Adipocyte (in vitro differentiated cells): ENCODE data around the gene SPOCK3.
A peak's percentile ranks its signal among the peaks of the same experiment; 100 is the strongest.
"Not testable (repeated sequence)": the region's sequence is repeated elsewhere in the genome, so short reads cannot be mapped to it uniquely, and the experiment has no call there.

ENCODE experiments used
- DNase-seq: peaks from one replicate; pipeline ENCODE4 v3.0.0-alpha.2; 2015; ENCODE audit warnings: low read depth
- H3K27me3 ChIP-seq: replicated peaks from 2 replicates; pipeline ENCODE4 v1.7.0; 2013; ENCODE audit warnings: mild to moderate bottlenecking, low read length, moderate library complexity; ENCODE audit not compliant: control insufficient read depth, insufficient read depth
- H3K36me3 ChIP-seq: 2 replicates; pipeline ENCODE4 v1.7.0; 2013; ENCODE audit warnings: low read length, mild to moderate bottlenecking, moderate library complexity; ENCODE audit not compliant: control insufficient read depth, insufficient read depth, severe bottlenecking
- H3K4me1 ChIP-seq: 2 replicates; pipeline ENCODE4 v1.7.0; 2013; ENCODE audit warnings: mild to moderate bottlenecking, low read length, moderate library complexity; ENCODE audit not compliant: control insufficient read depth, insufficient read depth
- H3K4me3 ChIP-seq: 2 replicates; pipeline ENCODE4 v1.7.0; 2013; ENCODE audit warnings: mild to moderate bottlenecking, low read length, moderate library complexity
- H3K9ac ChIP-seq: 2 replicates; pipeline ENCODE4 v1.7.0; 2013; ENCODE audit warnings: mild to moderate bottlenecking, low read length, moderate library complexity
- H3K9me3 ChIP-seq: 2 replicates; pipeline ENCODE4 v1.7.0; 2013; ENCODE audit warnings: mild to moderate bottlenecking, low read length, moderate library complexity; ENCODE audit not compliant: control insufficient read depth

Gene SPOCK3

DNA sequence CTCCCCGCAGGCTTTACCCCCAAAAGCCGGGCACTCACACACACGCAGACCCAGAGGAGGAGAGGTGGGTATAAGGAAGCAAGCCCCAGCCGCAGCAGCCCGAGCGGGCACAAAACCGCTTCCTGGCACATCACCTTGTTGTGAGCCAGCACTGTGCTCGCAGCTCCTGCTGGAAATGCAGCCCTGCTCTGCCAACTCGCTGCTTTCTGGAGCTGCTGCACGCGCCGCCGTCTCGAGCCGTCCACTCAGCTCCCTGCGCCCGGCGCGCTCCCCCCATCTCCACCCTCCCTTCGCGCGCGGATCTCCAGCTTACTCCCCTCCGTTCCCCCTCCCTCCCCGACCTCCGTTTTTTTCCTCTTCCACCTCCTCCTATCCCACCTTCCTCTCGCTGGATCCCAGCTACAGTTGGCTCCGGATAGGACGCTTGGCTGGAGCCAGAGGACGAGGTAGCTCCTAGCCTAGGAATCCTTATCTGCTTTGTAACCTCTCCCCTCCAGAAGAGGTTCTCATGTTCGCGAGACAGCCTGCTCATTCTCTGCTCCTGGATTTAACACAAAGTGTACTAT lies at the start of gene SPOCK3:
Gene SPOCK3, minus strand, starts transcription at position 179 of the 566 bp plus-strand sequence.
- Histone ChIP-seq H3K9me3 (no peaks in the 10 kb centered on the region), H3K36me3 (no peaks in the 10 kb centered on the region), H3K9ac (no peak within 1 kb of the TSS), H3K27me3 (peaks cover 46% of the 10 kb centered on the region), H3K4me1 (no peaks in the 10 kb centered on the region), H3K4me3 (peak within 1 kb of the TSS; percentile 67)
- DNase-seq = peak; percentile 79

DNA sequence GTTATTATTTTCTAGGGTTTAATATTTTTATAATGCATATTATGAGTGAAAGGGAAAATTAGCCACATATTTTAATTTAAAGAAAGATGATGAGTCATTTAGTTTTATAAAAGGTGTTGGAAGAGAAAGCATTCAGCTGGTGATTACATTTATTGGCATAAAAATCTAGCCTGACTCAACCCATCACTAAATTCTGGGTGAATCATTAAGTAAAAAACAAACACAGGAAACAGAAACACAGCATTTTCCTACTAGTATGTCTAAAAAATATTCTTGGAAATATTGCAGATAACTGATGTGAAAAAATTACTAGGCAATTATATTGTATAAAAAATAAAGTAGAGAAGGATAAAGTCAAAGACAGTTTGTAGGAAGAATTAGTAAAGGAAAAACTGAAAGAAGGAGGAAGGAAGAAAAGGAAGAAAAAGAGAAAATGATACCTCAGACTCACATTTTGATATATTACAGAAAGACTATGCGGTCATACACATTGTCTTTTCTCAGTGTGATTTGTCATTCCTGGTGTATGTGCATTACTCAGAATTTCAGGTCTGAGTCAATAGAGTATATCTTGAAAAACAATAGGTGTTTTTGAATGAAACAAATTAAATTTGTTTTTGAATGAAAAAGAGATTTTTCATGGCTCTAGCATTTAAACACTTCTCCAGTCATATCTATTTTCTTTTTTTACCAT lies 48.0 kb upstream of the SPOCK3 start:
- H3K36me3 ChIP-seq = no peaks in the 10 kb centered on the region
- peak; percentile 34 for DNase-seq
- no peaks in the 10 kb centered on the region for H3K27me3 ChIP-seq
- H3K9me3 ChIP-seq = no peaks in the 10 kb centered on the region
- no peaks in the 10 kb centered on the region for H3K4me1 ChIP-seq
- H3K4me3 ChIP-seq = no peak overlapping the region
- H3K9ac ChIP-seq = no peak overlapping the region

DNA sequence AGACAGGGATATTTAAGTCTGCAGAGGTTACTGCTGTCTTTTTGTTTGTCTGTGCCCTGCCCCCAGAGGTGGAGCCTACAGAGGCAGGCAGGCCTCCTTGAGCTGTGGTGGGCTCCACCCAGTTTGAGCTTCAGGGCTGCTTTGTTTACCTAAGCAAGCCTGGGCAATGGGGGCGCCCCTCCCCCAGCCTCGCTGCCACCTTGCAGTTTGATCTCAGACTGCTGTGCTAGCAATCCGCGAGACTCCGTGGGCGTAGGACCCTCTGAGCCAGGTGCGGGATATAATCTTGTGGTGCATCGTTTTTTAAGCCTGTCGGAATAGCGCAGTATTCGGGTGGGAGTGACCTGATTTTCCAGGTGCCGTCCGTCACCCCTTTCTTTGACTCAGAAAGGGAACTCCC lies 47.3 kb upstream of the SPOCK3 start:
- DNase-seq, H3K27me3 ChIP-seq, H3K4me3 ChIP-seq, H3K9ac ChIP-seq, H3K4me1 ChIP-seq, H3K36me3 ChIP-seq, H3K9me3 ChIP-seq: not testable (repeated sequence)

DNA sequence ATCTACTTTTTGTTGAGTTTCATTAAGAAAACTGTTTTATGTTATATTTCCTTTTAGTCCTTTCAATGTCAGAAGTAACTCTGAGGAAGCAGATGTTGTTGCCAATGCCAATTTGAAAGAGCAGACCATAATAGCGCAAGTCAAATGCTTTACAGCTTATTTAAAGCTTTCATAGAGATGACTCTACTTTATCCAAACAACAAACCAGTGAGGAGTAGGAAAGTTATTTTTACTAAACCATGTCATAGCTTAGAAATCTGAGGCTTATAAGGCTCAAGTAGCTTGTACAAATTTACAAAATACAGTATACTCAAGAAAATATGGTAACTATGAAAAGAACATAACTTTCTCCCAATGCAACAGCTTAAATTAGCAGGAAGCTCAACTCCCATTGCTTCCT lies 40.1 kb upstream of the SPOCK3 start:
- H3K4me1 ChIP-seq = no peaks in the 10 kb centered on the region
- H3K36me3 ChIP-seq = no peaks in the 10 kb centered on the region
- H3K4me3 ChIP-seq = no peak overlapping the region
- H3K9ac ChIP-seq = no peak overlapping the region
- peak; percentile 75 for DNase-seq
- no peaks in the 10 kb centered on the region for H3K27me3 ChIP-seq
- H3K9me3 ChIP-seq = no peaks in the 10 kb centered on the region

DNA sequence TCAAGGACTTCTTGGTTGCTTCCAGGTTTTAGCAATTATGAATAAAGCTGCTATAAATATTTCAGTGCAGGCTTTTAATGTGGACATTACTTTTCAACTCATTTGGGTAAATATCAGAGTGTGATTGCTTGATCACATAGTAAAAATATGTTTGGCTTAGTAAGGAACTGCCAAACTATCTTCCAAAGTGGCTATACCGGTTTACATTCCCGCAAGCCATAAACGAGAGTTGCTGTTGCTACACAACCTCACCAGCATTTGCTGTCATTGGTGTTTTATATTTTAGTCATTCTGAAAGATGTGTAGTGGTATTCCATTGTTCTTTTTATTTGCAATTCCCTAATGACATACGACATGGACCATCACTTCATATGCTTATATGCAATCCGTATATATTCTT lies 30.9 kb upstream of the SPOCK3 start:
- Histone ChIP-seq H3K36me3 (no peaks in the 10 kb centered on the region), H3K4me1 (no peaks in the 10 kb centered on the region), H3K9me3 (no peaks in the 10 kb centered on the region), H3K9ac (no peak overlapping the region), H3K4me3 (no peak overlapping the region), H3K27me3 (no peaks in the 10 kb centered on the region)
- DNase-seq = no peak

DNA sequence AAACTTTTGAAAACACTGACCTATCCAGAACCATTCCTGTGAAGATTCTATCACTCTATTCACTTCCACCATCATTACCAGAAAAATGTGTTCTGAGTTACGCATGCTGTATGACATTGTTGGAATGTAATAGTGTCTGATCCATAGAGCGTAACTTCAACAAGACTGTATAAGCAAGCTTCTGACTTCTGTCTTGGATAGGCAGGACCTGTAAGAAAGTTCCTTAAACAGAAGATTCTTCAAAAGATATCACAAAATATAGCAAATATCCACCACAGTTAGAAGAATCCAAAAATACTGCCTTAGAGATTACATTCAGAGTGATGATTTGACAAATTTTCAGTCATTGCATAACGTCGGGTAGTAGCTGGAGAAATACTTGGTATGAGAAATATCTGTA lies 14.0 kb upstream of the SPOCK3 start:
- Histone ChIP-seq H3K4me3 (no peak overlapping the region), H3K36me3 (no peaks in the 10 kb centered on the region), H3K9ac (no peak overlapping the region), H3K9me3 (no peaks in the 10 kb centered on the region), H3K4me1 (no peaks in the 10 kb centered on the region), H3K27me3 (no peaks in the 10 kb centered on the region)
- DNase-seq = peak; percentile 6

DNA sequence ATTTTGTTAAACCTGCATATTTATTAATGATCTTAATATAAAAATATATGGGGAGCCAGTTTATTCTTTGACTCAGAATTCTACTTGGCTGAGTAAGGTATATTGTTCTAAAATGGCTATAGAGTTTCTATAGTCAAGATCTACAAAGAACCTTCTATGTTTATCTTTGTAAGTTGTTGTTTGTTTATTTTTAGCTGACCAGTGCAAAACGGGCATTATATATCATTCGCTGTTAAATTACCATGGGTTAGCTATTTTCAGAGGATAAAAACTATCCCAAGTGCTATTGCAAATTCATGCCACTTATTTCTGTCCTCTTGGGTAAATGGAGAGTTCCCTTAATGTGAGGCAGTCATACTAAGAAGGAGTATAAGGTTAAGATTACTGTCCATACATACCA lies 5.3 kb upstream of the SPOCK3 start:
- H3K9ac ChIP-seq = no peak overlapping the region

DNA sequence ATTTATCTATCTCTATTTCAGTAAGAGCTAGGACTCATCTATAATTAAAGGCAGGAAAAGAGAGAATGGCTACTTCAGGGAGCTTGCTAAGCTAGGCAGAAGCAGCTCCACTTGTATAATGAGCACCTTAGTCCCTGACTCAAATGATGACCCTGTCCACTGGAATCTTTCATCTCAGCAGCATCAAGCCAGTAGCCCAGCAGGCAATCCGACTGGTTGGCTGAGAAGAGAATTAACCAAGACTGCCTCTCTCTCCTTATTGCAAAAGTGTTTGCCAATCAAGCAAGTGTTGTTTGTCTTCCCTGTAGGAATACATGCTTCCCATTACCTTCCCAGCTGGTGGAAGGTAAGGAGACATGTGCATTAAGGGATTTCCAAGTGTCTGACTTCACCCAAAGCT lies 3.9 kb upstream of the SPOCK3 start:
- H3K9me3 ChIP-seq = no peaks in the 10 kb centered on the region
- no peak overlapping the region for H3K9ac ChIP-seq
- H3K4me3 ChIP-seq = no peak overlapping the region
- no peaks in the 10 kb centered on the region for H3K36me3 ChIP-seq
- H3K27me3 ChIP-seq = peaks cover 37% of the 10 kb centered on the region
- DNase-seq = no peak
- H3K4me1 ChIP-seq = no peaks in the 10 kb centered on the region

More for the DNA sequence above, 5.3 kb upstream of the SPOCK3 start:
- peaks cover 26% of the 10 kb centered on the region for H3K27me3 ChIP-seq
- H3K4me3 ChIP-seq = no peak overlapping the region
- no peaks in the 10 kb centered on the region for H3K4me1 ChIP-seq
- no peaks in the 10 kb centered on the region for H3K36me3 ChIP-seq
- DNase-seq = no peak
- H3K9me3 ChIP-seq = no peaks in the 10 kb centered on the region

DNA sequence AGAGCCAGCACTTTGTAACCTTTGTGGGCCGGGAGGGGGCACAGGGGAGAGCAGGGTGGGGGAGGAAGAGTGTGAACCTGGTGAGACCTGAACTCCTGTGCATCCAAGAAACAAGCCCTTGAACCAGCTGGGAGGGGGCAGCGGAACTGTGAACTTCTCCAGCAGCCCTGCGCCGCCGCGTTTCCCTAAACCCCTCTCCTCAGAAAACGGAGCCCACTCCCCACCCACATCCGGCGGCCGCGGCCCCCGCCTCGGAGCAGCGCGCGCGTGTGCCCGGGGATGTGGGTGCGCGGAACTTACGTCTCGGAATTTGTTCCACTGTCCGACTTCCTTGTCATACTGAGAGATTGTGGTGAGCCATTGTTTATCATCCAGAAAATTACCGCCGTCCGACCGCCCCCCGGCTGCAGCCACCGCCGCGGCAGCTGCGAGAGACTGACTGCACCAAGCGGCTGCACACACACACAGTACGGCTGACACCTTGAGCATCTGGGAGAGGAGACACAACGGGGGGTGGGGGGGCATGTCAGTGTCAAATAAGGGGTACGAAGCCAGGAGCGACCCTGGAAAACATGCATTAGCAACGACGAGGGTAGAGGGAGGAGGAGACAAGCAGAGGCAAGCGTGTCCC lies 494 bp downstream of the SPOCK3 start:
- peak; percentile 45 for DNase-seq
- Histone ChIP-seq H3K4me3 (peak overlapping the region; percentile 67), H3K9ac (no peak overlapping the region), H3K36me3 (no peaks in the 10 kb centered on the region), H3K4me1 (no peaks in the 10 kb centered on the region), H3K9me3 (no peaks in the 10 kb centered on the region), H3K27me3 (peaks cover 46% of the 10 kb centered on the region)

DNA sequence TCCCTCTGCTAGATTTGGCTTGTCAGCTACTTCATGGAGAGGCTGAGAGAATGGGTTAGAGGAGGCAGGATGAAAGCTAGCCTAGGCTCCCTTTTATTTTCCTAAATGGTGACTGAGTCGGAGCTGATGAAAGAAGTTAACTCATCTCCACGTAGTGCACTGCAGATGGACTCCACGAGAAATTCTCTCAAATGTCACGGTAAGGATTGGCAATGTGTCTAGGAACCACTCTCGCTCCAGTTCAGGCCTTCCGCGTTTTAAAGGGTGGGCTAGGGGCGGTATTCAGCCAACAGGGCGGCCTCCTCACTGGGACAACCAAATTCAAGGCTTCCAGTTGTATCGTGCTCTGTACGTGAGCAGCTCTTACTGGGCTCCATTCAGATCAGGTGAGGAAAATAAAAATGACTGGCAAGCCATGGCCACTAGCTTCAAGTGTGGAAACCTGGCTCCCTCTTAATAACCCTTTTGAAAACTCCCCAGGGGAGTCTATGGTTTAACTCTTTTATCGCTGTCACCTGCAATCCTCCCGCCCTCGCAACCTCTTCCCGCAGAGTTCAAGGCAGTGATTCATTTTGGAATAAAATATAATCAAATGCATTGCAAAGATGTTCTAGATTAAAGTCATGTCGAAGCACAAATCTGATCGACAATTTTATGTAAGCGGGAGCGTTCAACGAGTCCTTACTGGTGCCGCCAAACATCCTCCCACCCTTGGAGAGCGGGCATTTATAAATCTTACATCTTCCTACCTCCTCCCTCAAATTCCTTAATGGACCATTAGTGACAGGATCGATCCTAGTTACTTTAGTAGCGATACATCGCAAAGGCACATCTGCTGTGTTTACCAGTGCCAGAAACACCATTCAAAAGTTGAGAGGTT lies 1.2 kb downstream of the SPOCK3 start:
- Histone ChIP-seq H3K9me3 (no peaks in the 10 kb centered on the region), H3K4me1 (no peaks in the 10 kb centered on the region), H3K4me3 (no peak overlapping the region), H3K36me3 (no peaks in the 10 kb centered on the region), H3K9ac (no peak overlapping the region), H3K27me3 (peaks cover 46% of the 10 kb centered on the region)
- peak; percentile 4 for DNase-seq

DNA sequence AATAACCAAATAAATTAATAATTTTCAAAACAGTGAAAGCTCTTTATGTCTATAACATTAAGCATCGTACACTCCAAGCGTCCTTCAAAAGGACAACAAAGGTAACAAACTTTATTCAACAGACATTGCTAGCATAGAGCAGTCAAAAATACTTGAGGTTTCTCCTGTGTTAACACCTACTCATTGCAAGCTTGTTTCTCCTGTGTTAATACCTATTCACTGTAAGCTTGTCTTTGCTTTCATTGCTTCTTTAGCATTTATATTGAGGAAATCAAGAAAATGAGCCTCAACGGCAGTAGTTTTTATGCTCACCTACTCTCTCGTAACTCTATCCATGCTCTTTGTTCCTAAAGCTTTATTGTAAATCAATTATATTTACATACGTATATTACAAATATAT lies 3.5 kb downstream of the SPOCK3 start:
- H3K9me3 ChIP-seq = no peaks in the 10 kb centered on the region
- no peak overlapping the region for H3K9ac ChIP-seq
- peaks cover 31% of the 10 kb centered on the region for H3K27me3 ChIP-seq
- no peaks in the 10 kb centered on the region for H3K36me3 ChIP-seq
- H3K4me1 ChIP-seq = no peaks in the 10 kb centered on the region
- H3K4me3 ChIP-seq = no peak overlapping the region
- no peak for DNase-seq
